Body of pancreas (tissue), 4 donors: ENCODE data around the gene DYSF.

Source experiments
- POLR2A ChIP-seq, 3 donors: fragments of 450-650 bp; IDR thresholded peaks; one replicate each; pipeline ENCODE4 v1.6.1; 2016; ENCODE audit warnings: antibody characterized with exemption in 3 of 3, mild to moderate bottlenecking in 2 of 3
- TF ChIP-seq, protein P1 (sequence below), 7 experiments: fragments of 450-650 bp in 4 of 7; fragments of 200-600 bp in 3 of 7; sonication (generic) in 3 of 7; IDR thresholded peaks; one replicate each; pipeline ENCODE4 v1.5.1; 2016 to 2019; ENCODE audit warnings: antibody characterized with exemption in 7 of 7

DNA sequence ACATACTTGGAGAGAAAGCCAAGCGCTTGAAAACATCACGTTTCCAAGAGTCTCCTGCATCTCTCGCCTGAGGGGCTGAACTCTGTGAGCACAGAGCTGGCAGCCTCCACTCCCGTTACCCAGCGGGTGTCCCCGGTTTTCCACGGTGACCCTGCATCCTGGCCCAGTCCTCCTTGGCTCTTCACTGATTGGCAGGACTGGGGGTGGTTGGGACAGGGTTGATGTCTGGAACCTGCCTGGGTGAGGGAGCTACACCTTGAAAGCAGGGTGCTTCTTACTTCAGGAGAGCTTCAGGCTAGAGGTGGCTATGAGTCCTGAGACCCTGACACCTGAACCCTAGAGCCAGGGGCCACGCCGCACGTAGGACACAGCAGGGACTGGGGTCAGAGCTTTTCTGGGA lies 234.1 kb downstream of the DYSF start:
- TF ChIP-seq POLR2A (IDR thresholded peaks at IDR 0.05): no peak
- TF ChIP-seq, protein P1, sequence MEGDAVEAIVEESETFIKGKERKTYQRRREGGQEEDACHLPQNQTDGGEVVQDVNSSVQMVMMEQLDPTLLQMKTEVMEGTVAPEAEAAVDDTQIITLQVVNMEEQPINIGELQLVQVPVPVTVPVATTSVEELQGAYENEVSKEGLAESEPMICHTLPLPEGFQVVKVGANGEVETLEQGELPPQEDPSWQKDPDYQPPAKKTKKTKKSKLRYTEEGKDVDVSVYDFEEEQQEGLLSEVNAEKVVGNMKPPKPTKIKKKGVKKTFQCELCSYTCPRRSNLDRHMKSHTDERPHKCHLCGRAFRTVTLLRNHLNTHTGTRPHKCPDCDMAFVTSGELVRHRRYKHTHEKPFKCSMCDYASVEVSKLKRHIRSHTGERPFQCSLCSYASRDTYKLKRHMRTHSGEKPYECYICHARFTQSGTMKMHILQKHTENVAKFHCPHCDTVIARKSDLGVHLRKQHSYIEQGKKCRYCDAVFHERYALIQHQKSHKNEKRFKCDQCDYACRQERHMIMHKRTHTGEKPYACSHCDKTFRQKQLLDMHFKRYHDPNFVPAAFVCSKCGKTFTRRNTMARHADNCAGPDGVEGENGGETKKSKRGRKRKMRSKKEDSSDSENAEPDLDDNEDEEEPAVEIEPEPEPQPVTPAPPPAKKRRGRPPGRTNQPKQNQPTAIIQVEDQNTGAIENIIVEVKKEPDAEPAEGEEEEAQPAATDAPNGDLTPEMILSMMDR (IDR thresholded peaks at IDR 0.05): no peak
